GM19452 (cell line): Measurements from ENCODE around the gene ITSN1.

ENCODE experiments used
- ATAC-seq: cut with Tn5 transposase; IDR thresholded peaks from one replicate; pipeline ENCODE4 v1.9.1; 2021; ENCODE audit not compliant: unreplicated experiment

Gene ITSN1

GRCh38 chr21:33677450-33677849, 35.1 kb downstream of the ITSN1 start:
- ATAC-seq = no peak

- no peak for ATAC-seq
Observed at GRCh38 chr21:33680870-33681269, 38.6 kb downstream of the ITSN1 start.

- ATAC-seq = no peak
Observed at GRCh38 chr21:33682992-33683627, 40.8 kb downstream of the ITSN1 start.

GRCh38 chr21:33684068-33684467, 41.8 kb downstream of the ITSN1 start:
- no peak for ATAC-seq

GRCh38 chr21:33684923-33685560, 42.7 kb downstream of the ITSN1 start:
- ATAC-seq = no peak

GRCh38 chr21:33685613-33686197, 43.4 kb downstream of the ITSN1 start:
- no peak for ATAC-seq

- ATAC-seq = no peak
Observed at GRCh38 chr21:33686386-33686785, 44.1 kb downstream of the ITSN1 start.

GRCh38 chr21:33687634-33688033, 45.3 kb downstream of the ITSN1 start:
- no peak for ATAC-seq

- ATAC-seq = no peak
Observed at GRCh38 chr21:33688353-33688752, 46.1 kb downstream of the ITSN1 start.

GRCh38 chr21:33690874-33691273, 48.6 kb downstream of the ITSN1 start:
- no peak for ATAC-seq

- ATAC-seq = no peak
Observed at GRCh38 chr21:33691945-33692603, 49.8 kb downstream of the ITSN1 start.

- no peak for ATAC-seq
Observed at GRCh38 chr21:33695813-33696212, 53.5 kb downstream of the ITSN1 start.

- no peak for ATAC-seq
Observed at GRCh38 chr21:33696465-33696864, 54.2 kb downstream of the ITSN1 start.

GRCh38 chr21:33698087-33698860, 56.0 kb downstream of the ITSN1 start:
- ATAC-seq = no peak

GRCh38 chr21:33699277-33699676, 57.0 kb downstream of the ITSN1 start:
- no peak for ATAC-seq

GRCh38 chr21:33700491-33700890, 58.2 kb downstream of the ITSN1 start:
- no peak for ATAC-seq

GRCh38 chr21:33703750-33704606, 61.7 kb downstream of the ITSN1 start:
- ATAC-seq = no peak

GRCh38 chr21:33707846-33708245, 65.5 kb downstream of the ITSN1 start:
- ATAC-seq = no peak

- ATAC-seq = no peak
Observed at GRCh38 chr21:33708874-33709273, 66.6 kb downstream of the ITSN1 start.
